DOHH2 (cell line): Measurements from ENCODE around the gene HSPE1.

Experiments
- CTCF ChIP-seq: fragments of 200-600 bp; sonication (generic); IDR thresholded peaks from one replicate; pipeline ENCODE4 v1.5.1; 2014; ENCODE audit warnings: antibody characterized with exemption, mild to moderate bottlenecking, low read depth, low read length; ENCODE audit not compliant: poor library complexity, severe bottlenecking
- EZH2phosphoT487 ChIP-seq: fragments of 200-600 bp; sonication (generic); IDR thresholded peaks from 2 replicates; pipeline ENCODE4 v1.6.1; 2017; ENCODE audit warnings: borderline replicate concordance, mild to moderate bottlenecking, antibody characterized with exemption, low read length, moderate library complexity, mixed read lengths

GRCh38 chr2:197453123-197453913 lies 46.9 kb upstream of the HSPE1 start, which contains the start of gene COQ10B:
- peak; percentile 41 for TF ChIP-seq CTCF
- no peak for TF ChIP-seq EZH2phosphoT487
